K562 (cell line): Measurements from ENCODE around the gene HMGN3. TPM values are rescaled to one million over a fixed set of nuclear protein-coding genes. Genes with fewer than 3 reads are reported as not detected.

Source experiments
- ATAC-seq: fragments of 200-7000 bp; cut with Tn5 transposase; 3 replicates; pipeline ENCODE4 v1.9.1; 2020; ENCODE audit warnings: moderate library complexity
- BruUV-seq: library from RNA; stranded (reverse); fragments of 400-500 nt; replicated peaks from 2 replicates; lab custom pipeline; 2021; lab: Mats Ljungman, UMichigan
- CTCF ChIA-PET: fragments of 300-600 bp; formaldehyde crosslinking; extraction: SDS; loops from one replicate; lab custom pipeline; 2021; ENCODE audit warnings: low intra/inter-chr PET ratio; lab: Yijun Ruan, JAX
- POLR2A ChIA-PET: fragments of 300-600, 350-650 bp; sonication (Branson Sonifier 250); formaldehyde crosslinking; extraction: SDS; loops from one replicate; lab custom pipeline; 2021; ENCODE audit warnings: antibody characterized with exemption, inconsistent platforms; lab: Yijun Ruan, JAX
- DNase-seq, 4 experiments: peaks; one replicate each; pipeline versions ENCODE4 v3.0.0 to v3.0.0-alpha.2; 2011 to 2018; ENCODE audit warnings: low spot score in 3 of 4, mixed read lengths in 3 of 4; ENCODE audit errors: extremely low read depth in 1 of 4
- FAIRE-seq: peaks from 2 replicates; lab custom pipeline; 2011; peaks lifted over from hg19 to GRCh38; lab: Jason Lieb, UNC
- H2AFZ ChIP-seq: 2 replicates; pipeline ENCODE4 v1.6.0; 2011; ENCODE audit warnings: low read depth, low read length, control low read depth, inconsistent platforms
- H3K27ac ChIP-seq: fragments of 200-600 bp; 3 replicates; pipeline ENCODE4 v1.8.0; 2011; ENCODE audit warnings: low read depth, mild to moderate bottlenecking, control low read depth, inconsistent platforms, low read length, moderate library complexity, mixed read lengths; ENCODE audit errors: extremely low read depth
- H3K27me3 ChIP-seq, 2 experiments: fragments of 300-600 bp in 1 of 2; 2 replicates in 1 of 2; 3 replicates in 1 of 2; pipeline versions ENCODE4 v1.6.0 to v1.8.0; 2011; ENCODE audit warnings: inconsistent platforms in 2 of 2, low read length in 2 of 2, mild to moderate bottlenecking in 1 of 2, mixed read lengths in 1 of 2, moderate library complexity in 1 of 2; ENCODE audit not compliant: control insufficient read depth in 2 of 2, insufficient read depth in 2 of 2
- H3K36me3 ChIP-seq: fragments of 300-600 bp; 3 replicates; pipeline ENCODE4 v1.8.0; 2011; ENCODE audit warnings: mild to moderate bottlenecking, low read length, inconsistent platforms; ENCODE audit not compliant: control insufficient read depth, insufficient read depth
- H3K4me1 ChIP-seq, 2 experiments: fragments of 200-600 bp in 1 of 2; replicated peaks in 1 of 2; 2 replicates in 1 of 2; 3 replicates in 1 of 2; pipeline versions ENCODE4 v1.5.1 to v1.8.0; 2011; ENCODE audit warnings: inconsistent platforms in 2 of 2, low read length in 2 of 2, mild to moderate bottlenecking in 1 of 2, mixed read lengths in 1 of 2, moderate library complexity in 1 of 2; ENCODE audit not compliant: control insufficient read depth in 2 of 2, insufficient read depth in 2 of 2
- H3K4me2 ChIP-seq: 2 replicates; pipeline ENCODE4 v1.6.1; 2011; ENCODE audit warnings: low read length, control low read depth, inconsistent platforms, mixed read lengths; ENCODE audit not compliant: insufficient read depth
- H3K4me3 ChIP-seq: fragments of 200-600 bp; sonication (generic), shearing (Covaris generic); 2 replicates; pipeline ENCODE4 v1.5.1; 2016; ENCODE audit warnings: control low read depth, inconsistent platforms
- H3K79me2 ChIP-seq: fragments of 200-600 bp; 3 replicates; pipeline ENCODE4 v1.8.0; 2011; ENCODE audit warnings: low read length, inconsistent platforms; ENCODE audit not compliant: control insufficient read depth, insufficient read depth
- H3K9ac ChIP-seq, 2 experiments: 2 replicates each; pipeline versions ENCODE4 v1.6.0 to v1.6.1; 2011; ENCODE audit warnings: low read depth in 2 of 2, low read length in 2 of 2, control low read depth in 1 of 2, inconsistent platforms in 1 of 2, mild to moderate bottlenecking in 1 of 2, mixed read lengths in 1 of 2; ENCODE audit not compliant: insufficient read depth in 1 of 2
- H3K9me1 ChIP-seq: one replicate; pipeline ENCODE4 v1.6.0; 2011; ENCODE audit warnings: inconsistent platforms, mild to moderate bottlenecking, low read length, moderate library complexity; ENCODE audit not compliant: control insufficient read depth, insufficient read depth
- H3K9me3 ChIP-seq: replicated peaks from 2 replicates; pipeline ENCODE4 v1.5.1; 2011; ENCODE audit warnings: low read depth, low read length, inconsistent platforms; ENCODE audit not compliant: control insufficient read depth, insufficient read depth
- H4K20me1 ChIP-seq: replicated peaks from 2 replicates; pipeline ENCODE4 v1.6.1; 2011; ENCODE audit warnings: low read length, inconsistent platforms, mixed read lengths; ENCODE audit not compliant: control insufficient read depth, insufficient read depth
- CTCF ChIP-seq, 3 experiments: IDR thresholded peaks in 2 of 3; conservative IDR thresholded peaks in 1 of 3; 2 replicates each; pipeline ENCODE4 v1.5.1; 2011 to 2012; ENCODE audit warnings: low read length in 3 of 3, mild to moderate bottlenecking in 3 of 3, control low read depth in 2 of 3, improper control_type of control experiment in 1 of 3, inconsistent platforms in 1 of 3, low read depth in 1 of 3, mixed read lengths in 1 of 3, moderate library complexity in 1 of 3; ENCODE audit not compliant: insufficient read depth in 2 of 3
- ESRRA ChIP-seq: fragments of 450-650 bp; IDR thresholded peaks from 2 replicates; pipeline ENCODE4 v1.6.1; 2014; ENCODE audit warnings: low read depth, mild to moderate bottlenecking, moderate library complexity, borderline replicate concordance
- FIP1L1 ChIP-seq: fragments of 200-400 bp; formaldehyde crosslinking; IDR thresholded peaks from 2 replicates; pipeline ENCODE4 v1.6.1; 2018; ENCODE audit warnings: mild to moderate bottlenecking, low read depth, low read length; ENCODE audit not compliant: poor library complexity, severe bottlenecking
- FOXM1 ChIP-seq, 2 experiments: fragments of 450-650 bp in 1 of 2; sonication (generic) in 1 of 2; formaldehyde crosslinking in 1 of 2; IDR thresholded peaks; 2 replicates each; pipeline versions ENCODE4 v1.6.1 to v1.9.0; 2017 to 2022; ENCODE audit warnings: low read depth in 2 of 2, mild to moderate bottlenecking in 2 of 2, missing genetic modification reagents in 1 of 2, moderate library complexity in 1 of 2
- GTF2F1 ChIP-seq: IDR thresholded peaks from 2 replicates; pipeline ENCODE4 v1.6.1; 2011; ENCODE audit warnings: low read depth, low read length, improper control_type of control experiment
- LEF1 ChIP-seq: fragments of 450-650 bp; IDR thresholded peaks from 2 replicates; pipeline ENCODE4 v1.6.1; 2016; ENCODE audit warnings: mild to moderate bottlenecking
- MEF2A ChIP-seq: IDR thresholded peaks from 2 replicates; pipeline ENCODE4 v1.6.1; 2011; ENCODE audit warnings: low read depth, mild to moderate bottlenecking, low read length, moderate library complexity; ENCODE audit not compliant: control insufficient read depth
- NEUROD1 ChIP-seq: fragments of 150-350 bp; IDR thresholded peaks from 2 replicates; pipeline ENCODE4 v1.6.1; 2014; ENCODE audit warnings: borderline replicate concordance, low read length, low read depth; ENCODE audit not compliant: partially characterized antibody
- PCBP2 ChIP-seq: fragments of 200-400 bp; formaldehyde crosslinking; IDR thresholded peaks from 2 replicates; pipeline ENCODE4 v1.6.1; 2018; ENCODE audit warnings: low read length, low read depth, mild to moderate bottlenecking, moderate library complexity; ENCODE audit not compliant: poor library complexity, severe bottlenecking
- POLR2G ChIP-seq: fragments of 200-400 bp; formaldehyde crosslinking; IDR thresholded peaks from 2 replicates; pipeline ENCODE4 v1.6.1; 2017; ENCODE audit warnings: low read depth, mild to moderate bottlenecking, antibody characterized with exemption, low read length, moderate library complexity
- RB1 ChIP-seq: fragments of 450-650 bp; IDR thresholded peaks from 2 replicates; pipeline ENCODE4 v1.6.1; 2017; ENCODE audit warnings: low read depth, mild to moderate bottlenecking
- RBFOX2 ChIP-seq: fragments of 200-400 bp; formaldehyde crosslinking; IDR thresholded peaks from 2 replicates; pipeline ENCODE4 v1.6.1; 2017; ENCODE audit warnings: low read depth, mild to moderate bottlenecking, low read length, moderate library complexity
- RBM39 ChIP-seq: fragments of 200-400 bp; formaldehyde crosslinking; optimal IDR thresholded peaks from 2 replicates; pipeline ENCODE3; 2018; ENCODE audit warnings: low read depth, low read length
- SIN3A ChIP-seq, 2 experiments: fragments of 150-350 bp in 1 of 2; IDR thresholded peaks; 2 replicates each; pipeline ENCODE4 v1.6.1; 2011 to 2016; ENCODE audit warnings: borderline replicate concordance in 2 of 2, low read depth in 2 of 2, low read length in 2 of 2, mild to moderate bottlenecking in 2 of 2, moderate library complexity in 2 of 2; ENCODE audit not compliant: control insufficient read depth in 1 of 2
- TAF1 ChIP-seq: IDR thresholded peaks from 2 replicates; pipeline ENCODE4 v1.6.1; 2011; ENCODE audit warnings: mild to moderate bottlenecking, low read length, moderate library complexity; ENCODE audit not compliant: insufficient read depth, control insufficient read depth, severe bottlenecking; ENCODE audit errors: extremely low read depth
- ZBTB33 ChIP-seq: sonication (generic); formaldehyde crosslinking; IDR thresholded peaks from 2 replicates; pipeline ENCODE4 v1.8.1; 2023; ENCODE audit warnings: mild to moderate bottlenecking, missing genetic modification reagents
- ZNF174 ChIP-seq: fragments of 250-450 bp; sonication (Bioruptor Pico); IDR thresholded peaks from 2 replicates; pipeline ENCODE4 v1.4.0; 2020; ENCODE audit warnings: mild to moderate bottlenecking
- WGBS: fragments of 100-300 bp; shearing (Covaris generic); methylation state at CpG from one replicate; pipeline ENCODE4 v1.1.6; 2016; ENCODE audit warnings: low coverage, mixed read lengths; ENCODE audit not compliant: insufficient coverage; ENCODE audit errors: missing lambda C conversion rate; 5-methylcytosine and 5-hydroxymethylcytosine counted together
- in situ Hi-C: fragments of 300-500 bp; cut with MboI; formaldehyde crosslinking; loops from 4 replicates; pipeline ENCODE4 v1.15.0; 2018; ENCODE audit warnings: inconsistent platforms, mixed read lengths
- intact Hi-C: fragments of 100-400 bp; cut with micrococcal nuclease; formaldehyde crosslinking; loops from 2 replicates; pipeline ENCODE4 v1.14.2; 2022
- polyA plus RNA-seq, 8 experiments: library from polyadenylated mRNA; depleted of rRNA in 4 of 8; stranded (reverse) in 5 of 8; unstranded in 3 of 8; fragments of >200 nt; fragmentation: Nextera tagmentation in 2 of 8; fragmentation: Illumina TruSeq in 1 of 8; extraction: Ambion mirVana in 2 of 8; extraction: Trizol in 1 of 8; gene quantifications; 2 replicates each; pipeline versions ENCODE4 v1.2.1 to v1.2.3, GENCODE V29; 2011 to 2014; ENCODE audit warnings: inconsistent platforms in 1 of 8, missing spikeins in 1 of 8
- total RNA-seq, 7 experiments: library from RNA; depleted of rRNA in 6 of 7; stranded (reverse); fragments of >200 nt in 6 of 7; fragmentation: Illumina TruSeq in 2 of 7; extraction: Trizol in 2 of 7; gene quantifications; 2 replicates each; pipeline versions ENCODE4 v1.2.1 to v1.2.3, GENCODE V29; 2011 to 2021; ENCODE audit warnings: low replicate concordance in 1 of 7

HMGN3 gene
- total and polyA plus RNA-seq, 9 of the 15 experiments (the other 6 are each of a cell fraction or from before 2014, with no cell fraction given), result 42.1 to 154 (median 88.1) TPM

- H3K9ac ChIP-seq, result no peak overlapping the region
- in situ Hi-C loops, result no loop called here
- ATAC-seq, result no peak
- no peaks in the 10 kb centered on the region for H3K36me3 ChIP-seq
- H3K4me3 ChIP-seq, result no peak overlapping the region
- whole genome bisulfite sequencing, result 5% methylated on average over 5 of the region's 5 CpGs
- no peaks in the 10 kb centered on the region for H3K27me3 ChIP-seq
- CTCF ChIA-PET, result no interaction called here
- H4K20me1 ChIP-seq, result no peaks in the 10 kb centered on the region
- POLR2A ChIA-PET, result interaction anchor here (1.1 kb wide), 1 partner anchor 181 kb away, joined by 3 read pairs; no protein-coding TSS in a partner anchor
- H3K27ac ChIP-seq, result no peak overlapping the region
- H3K4me2 ChIP-seq, result no peak overlapping the region
- no TSS peak for BruUV-seq
- DNase-seq, result peak in 1 of 4 experiments; percentile 21
- no peak for FAIRE-seq
- H3K9me3 ChIP-seq, result no peaks in the 10 kb centered on the region
- no peak overlapping the region for H2AFZ ChIP-seq
- intact Hi-C loops, result no loop called here
- H3K4me1 ChIP-seq, result no peaks in the 10 kb centered on the region; a peak in 1 of 5 replicates
- H3K9me1 ChIP-seq, result no peaks in the 10 kb centered on the region
- H3K79me2 ChIP-seq, result no peaks in the 10 kb centered on the region
- TF ChIP-seq PCBP2, result no peak
- no peak for TF ChIP-seq FIP1L1
- TF ChIP-seq CTCF (IDR thresholded peaks at IDR 0.05 in 2 of 3, conservative IDR thresholded peaks at IDR 0.05 in 1 of 3; ENCODE audit: insufficient read depth in 2 of 3, low read depth in 1 of 3, low read length in 3 of 3), result no peak
- no peak for TF ChIP-seq SIN3A (IDR thresholded peaks at IDR 0.05; ENCODE audit: borderline replicate concordance in 2 of 2, control insufficient read depth in 1 of 2, low read depth in 2 of 2, low read length in 2 of 2)
- no peak for TF ChIP-seq RB1
- TF ChIP-seq FOXM1 (IDR thresholded peaks at IDR 0.05; ENCODE audit: low read depth), result no peak
- TF ChIP-seq FOXM1 (CRISPR knock-in tag; IDR thresholded peaks at IDR 0.05; ENCODE audit: low read depth), result no peak
- TF ChIP-seq POLR2G, result no peak
- TF ChIP-seq LEF1, result no peak
- no peak for TF ChIP-seq TAF1
- no peak for TF ChIP-seq MEF2A
- no peak for TF ChIP-seq RBM39
- no peak for TF ChIP-seq ZNF174 (CRISPR knock-in tag)
- TF ChIP-seq ZBTB33 (CRISPR knock-in tag), result no peak
- peak; percentile 28; the same call in 1 of the 2 replicates for TF ChIP-seq ESRRA
- TF ChIP-seq NEUROD1, result no peak
- TF ChIP-seq RBFOX2, result no peak
- TF ChIP-seq GTF2F1, result no peak
Measured at GRCh38 chr6:79257381-79258205, 23.1 kb upstream of the HMGN3 start.
